ENCODE data around the gene POTEF.
"Not testable (repeated sequence)": the region's sequence is repeated elsewhere in the genome, so short reads cannot be mapped to it uniquely, and the experiment has no call there.

POTEF gene

DNA sequence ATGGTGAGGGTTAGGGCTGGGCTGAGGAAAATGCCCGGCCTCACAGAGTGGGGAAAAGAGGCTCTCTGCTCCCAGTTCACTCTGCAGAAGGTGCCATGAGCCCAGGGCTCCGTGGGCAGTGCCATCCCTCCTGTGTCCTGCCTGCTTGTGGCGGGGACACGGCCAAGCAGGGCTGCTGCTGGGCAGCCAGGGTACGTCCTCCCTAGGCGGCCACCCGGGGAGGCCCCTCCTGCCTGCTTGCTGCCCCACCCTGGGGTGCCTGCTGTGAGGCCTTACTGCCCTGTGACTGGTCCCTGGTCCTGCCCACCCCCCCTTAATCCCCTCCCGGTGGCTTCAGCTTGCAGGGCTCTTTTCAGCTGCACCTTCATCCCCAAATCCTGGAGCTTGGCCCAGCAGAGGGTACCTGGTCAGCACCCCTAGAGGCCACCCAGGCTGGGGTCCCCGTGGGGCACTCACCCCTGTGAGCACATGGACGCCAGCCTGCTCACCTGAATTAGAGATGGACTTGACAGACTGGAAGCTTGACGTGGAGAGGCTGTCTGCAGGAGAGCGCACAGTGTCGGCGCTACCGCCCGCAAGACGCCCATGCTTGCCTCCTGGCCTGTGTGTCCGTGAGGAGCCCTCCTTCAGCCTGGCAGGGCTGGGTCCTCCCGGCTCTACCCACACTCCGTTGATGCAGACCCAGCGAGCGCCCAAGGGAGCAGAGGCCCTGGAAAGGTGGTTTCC is 12.8 kb upstream of the POTEF start:
- POLR2A ChIA-PET; DNase-seq (ENCODE audit: extremely low spot score); CTCF ChIA-PET: not testable (repeated sequence)

DNA sequence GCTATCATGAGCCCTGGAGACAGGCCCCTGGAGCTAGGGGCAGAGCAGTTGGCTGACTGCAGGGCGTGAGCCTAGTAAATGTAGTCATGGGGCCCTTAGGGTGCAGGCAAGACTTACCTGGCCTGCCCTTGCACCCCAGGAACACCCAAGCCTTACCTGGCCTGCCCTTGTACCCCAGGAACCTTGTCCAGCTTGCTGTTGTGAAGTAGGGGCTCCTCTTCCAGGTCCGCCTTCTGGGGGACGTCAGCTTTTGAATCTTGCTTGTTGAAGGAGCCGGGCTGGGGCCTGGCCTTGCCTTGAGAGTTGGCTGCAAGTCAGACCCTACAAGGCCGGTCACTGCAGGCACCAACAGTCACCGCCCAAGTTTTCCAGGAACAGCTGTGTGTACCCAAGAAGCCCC is 12.0 kb upstream of the POTEF start:
- DNase-seq (ENCODE audit: extremely low spot score); CTCF ChIA-PET; POLR2A ChIA-PET: not testable (repeated sequence)

DNA sequence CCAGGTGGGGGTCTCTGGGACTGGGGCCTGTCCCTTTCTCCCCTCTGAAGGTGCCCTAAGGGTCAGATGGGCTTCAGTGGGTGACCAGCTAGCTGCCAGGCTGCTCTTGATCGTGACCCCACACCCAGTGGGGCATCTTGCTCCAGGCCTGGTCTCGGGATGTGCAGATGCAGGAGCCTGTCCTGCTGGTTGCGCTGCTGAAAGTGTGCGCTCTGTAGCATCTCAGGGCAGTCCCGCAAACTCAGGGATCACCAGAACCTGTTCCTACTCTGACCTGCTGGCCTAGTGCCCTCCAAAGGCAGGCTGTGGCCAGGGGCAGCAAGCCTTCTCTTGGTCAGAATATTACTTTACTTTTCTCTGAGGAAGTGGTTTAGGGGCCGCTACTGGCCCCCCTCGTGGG is 11.5 kb upstream of the POTEF start:
- CTCF ChIA-PET, POLR2A ChIA-PET: not testable (repeated sequence)

DNA sequence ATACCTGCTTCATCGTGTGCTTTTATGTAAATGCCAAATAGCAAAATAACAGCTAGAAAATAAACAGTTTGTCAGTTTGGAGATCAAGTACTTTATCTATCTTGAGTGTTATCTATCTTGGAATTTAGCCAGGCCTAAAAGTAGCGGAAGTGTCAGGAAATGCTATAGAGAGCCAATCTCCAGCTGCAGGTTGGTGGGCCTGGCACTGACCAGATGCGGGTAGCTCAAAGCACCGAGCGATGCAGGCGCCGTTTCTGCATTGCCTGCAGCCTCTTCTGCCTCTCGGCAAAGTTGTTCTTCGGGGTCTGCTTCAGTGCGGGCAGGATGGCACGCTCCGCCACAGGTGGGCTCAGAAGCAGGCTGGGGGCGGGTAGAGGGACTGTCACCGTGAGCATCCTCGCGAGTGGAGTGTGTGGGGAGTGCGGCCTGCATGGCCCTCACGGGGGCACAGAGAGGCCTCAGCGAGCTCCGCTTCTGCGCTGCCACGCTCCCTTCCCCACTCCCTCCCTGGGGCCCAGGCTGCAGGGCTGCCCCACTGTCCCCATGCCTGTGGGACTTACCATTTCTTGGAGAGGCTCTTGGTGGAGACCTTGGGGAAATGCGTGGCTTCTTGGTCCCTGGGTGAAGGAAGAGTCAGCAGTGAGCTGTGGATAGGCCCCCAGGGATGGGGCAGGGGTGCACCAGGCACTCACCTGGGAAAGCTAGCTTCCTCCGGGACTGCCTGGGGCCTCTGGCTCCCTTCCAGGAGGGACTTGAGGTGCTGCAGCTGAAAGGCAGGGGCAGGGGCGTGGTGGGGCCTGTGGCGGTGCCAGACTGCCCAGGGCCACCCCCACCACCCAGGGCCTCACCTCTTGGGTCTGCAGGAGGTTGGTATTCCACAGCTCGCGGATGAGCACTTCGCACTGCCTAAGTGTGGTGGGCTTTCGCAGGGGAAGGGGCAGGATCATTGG is 10.6 kb upstream of the POTEF start:
- CTCF ChIA-PET; DNase-seq (ENCODE audit: extremely low spot score); POLR2A ChIA-PET: not testable (repeated sequence)

More for the DNA sequence above, 11.5 kb upstream of the POTEF start:
- DNase-seq (ENCODE audit: extremely low spot score) = not testable (repeated sequence)

DNA sequence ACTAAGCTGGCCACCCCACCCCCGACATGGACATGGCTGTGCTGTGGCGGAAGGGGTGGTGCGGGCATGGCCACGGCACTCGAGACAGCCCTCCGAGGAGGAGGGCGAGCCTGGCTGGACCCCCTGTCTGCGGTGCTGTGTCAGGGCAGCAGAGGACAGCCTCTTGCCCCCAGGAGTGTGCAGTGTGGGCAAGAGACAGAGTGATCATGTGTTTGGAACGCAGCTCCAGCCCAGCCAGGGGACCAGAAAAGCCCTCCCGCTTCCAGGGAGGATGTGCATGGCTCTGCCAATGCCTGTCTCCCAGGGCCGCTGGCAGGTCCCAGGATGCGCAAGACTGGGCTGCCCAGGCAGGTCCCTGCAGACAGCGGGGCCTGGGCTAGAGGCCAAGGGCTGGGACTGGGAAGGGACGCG is 9.8 kb upstream of the POTEF start:
- CTCF ChIA-PET; DNase-seq (ENCODE audit: extremely low spot score); POLR2A ChIA-PET: not testable (repeated sequence)

DNA sequence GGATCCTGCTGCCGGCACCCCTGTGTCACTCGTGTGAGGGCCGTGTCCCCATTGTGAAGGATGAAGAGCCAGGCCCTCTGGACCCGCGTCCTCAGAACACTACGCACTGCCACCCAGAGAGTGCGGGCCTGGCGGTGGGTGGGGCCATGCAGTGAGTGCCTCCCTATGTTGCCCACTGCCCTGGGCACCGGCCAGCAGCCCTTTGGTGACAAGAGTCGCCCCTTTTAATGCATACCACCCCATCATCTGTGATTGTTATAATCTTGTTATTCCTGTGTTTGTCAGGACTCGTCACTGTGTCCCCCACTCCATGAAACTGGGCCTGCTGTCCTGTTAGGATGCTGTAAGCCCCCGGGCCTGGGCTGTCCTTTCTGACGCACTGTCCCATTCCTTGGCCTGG is 9.3 kb upstream of the POTEF start:
- POLR2A ChIA-PET; DNase-seq (ENCODE audit: extremely low spot score); CTCF ChIA-PET: not testable (repeated sequence)

DNA sequence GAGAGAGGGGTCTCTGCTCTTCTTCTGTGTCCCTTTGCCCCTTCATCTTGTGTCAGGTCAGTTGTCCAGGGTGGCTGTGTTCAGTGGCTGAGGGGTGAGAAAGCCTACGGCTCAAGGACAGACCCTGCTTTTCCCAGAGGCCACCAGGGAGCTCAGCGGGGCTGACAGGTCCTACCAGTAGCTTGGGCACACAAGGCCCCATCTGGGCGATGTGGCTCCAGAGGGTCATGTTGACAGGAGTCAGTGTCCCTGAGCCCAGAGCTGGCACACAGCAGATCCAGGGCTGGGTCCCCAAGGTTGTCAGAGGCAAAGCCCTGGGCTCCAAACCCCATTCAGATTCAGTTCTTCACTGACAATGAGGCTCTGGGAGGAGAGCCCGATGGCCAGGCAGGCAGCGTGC is 8.1 kb upstream of the POTEF start:
- POLR2A ChIA-PET; CTCF ChIA-PET; DNase-seq (ENCODE audit: extremely low spot score): not testable (repeated sequence)

DNA sequence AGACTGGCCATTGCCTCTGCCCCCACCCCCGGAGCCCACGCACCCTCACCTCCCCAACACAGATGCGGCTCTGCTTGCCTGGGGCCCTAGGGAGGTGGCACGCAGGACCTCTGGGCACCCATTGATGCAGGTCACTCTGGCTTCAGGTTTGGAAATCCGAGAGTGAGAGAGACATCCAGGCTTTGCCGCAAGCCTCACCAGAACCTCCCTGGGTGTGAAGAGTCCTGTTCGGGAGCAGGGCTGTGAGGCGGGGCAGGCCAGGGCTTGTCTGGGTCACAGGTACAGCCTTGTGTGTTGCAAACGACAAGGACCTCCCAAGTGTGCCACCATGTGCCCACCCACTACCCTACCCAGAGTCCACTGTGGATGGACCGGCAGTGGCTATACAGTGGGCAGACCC is 7.5 kb upstream of the POTEF start:
- DNase-seq (ENCODE audit: extremely low spot score); CTCF ChIA-PET; POLR2A ChIA-PET: not testable (repeated sequence)

DNA sequence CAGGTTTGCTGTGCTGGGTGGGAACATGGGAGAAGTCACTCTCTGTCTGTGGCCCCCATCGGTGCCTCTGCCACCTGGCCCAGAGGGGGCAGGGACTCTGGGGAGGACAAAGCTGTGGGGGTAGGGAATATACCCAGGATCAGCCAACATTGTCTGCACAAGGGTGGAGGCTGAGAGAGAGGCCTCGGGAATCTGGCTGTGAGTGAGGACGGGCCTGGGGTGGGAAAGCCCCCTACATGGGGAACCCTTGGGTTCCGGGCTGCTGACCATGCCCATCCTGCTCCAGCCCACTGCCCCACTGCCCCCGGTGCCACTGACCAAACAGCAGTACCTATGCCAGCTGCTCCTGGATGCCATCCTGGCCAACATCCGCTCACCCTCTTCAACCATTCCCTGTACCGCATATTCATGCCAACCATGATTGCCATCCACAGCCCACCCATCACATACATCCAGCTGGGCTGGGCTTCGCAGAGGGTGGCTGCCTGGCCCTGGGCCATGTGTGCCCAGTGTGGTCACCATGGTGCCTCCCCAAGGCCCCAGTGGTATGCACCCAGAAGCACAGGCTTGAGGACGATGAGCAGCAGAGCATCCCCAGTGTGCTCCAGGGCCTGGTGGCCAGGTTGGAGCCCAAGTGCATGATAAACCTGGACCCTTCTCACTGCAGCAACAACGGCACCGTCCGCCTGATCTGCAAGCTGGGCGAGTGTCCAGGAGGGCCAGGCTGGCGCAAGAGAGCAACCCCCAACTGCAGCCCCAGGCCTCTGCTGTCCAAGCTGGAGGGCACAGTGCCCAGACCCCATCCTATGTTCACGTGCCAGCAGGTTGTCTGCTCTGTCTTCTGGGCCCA is 6.9 kb upstream of the POTEF start:
- TF ChIP-seq, protein P1, sequence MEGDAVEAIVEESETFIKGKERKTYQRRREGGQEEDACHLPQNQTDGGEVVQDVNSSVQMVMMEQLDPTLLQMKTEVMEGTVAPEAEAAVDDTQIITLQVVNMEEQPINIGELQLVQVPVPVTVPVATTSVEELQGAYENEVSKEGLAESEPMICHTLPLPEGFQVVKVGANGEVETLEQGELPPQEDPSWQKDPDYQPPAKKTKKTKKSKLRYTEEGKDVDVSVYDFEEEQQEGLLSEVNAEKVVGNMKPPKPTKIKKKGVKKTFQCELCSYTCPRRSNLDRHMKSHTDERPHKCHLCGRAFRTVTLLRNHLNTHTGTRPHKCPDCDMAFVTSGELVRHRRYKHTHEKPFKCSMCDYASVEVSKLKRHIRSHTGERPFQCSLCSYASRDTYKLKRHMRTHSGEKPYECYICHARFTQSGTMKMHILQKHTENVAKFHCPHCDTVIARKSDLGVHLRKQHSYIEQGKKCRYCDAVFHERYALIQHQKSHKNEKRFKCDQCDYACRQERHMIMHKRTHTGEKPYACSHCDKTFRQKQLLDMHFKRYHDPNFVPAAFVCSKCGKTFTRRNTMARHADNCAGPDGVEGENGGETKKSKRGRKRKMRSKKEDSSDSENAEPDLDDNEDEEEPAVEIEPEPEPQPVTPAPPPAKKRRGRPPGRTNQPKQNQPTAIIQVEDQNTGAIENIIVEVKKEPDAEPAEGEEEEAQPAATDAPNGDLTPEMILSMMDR (IDR thresholded peaks at IDR 0.05; ENCODE audit: control extremely low read depth, extremely low read depth, low read depth, missing control alignments) = no peak
- ChIA-PET POLR2A (interaction anchor here (0.6 kb wide), 1 partner anchor 12 kb away, joined by 3 read pairs; no protein-coding TSS in a partner anchor), CTCF (no interaction called here)
- no peak for DNase-seq (ENCODE audit: extremely low spot score)

DNA sequence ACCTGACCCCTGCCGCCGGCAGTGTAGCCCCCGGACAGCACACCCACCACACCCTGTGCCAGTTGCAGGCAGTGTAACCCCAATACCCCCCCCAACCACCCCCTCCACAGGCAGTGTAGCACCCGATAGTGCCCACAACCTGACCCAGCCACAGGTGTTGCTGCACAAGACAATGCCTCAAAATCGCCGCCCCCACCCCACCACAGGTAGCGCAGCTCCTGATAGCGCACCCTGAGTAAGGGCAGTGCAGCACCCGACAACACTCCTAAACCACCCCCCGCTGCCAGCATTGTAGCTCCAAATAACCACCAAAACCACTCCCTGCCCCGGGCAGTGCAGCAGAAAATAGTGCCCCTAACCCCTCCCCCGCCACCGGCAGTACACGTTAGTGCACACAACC is 558 bp downstream of the POTEF start:
- POLR2A ChIA-PET; DNase-seq (ENCODE audit: extremely low spot score); CTCF ChIA-PET: not testable (repeated sequence)

DNA sequence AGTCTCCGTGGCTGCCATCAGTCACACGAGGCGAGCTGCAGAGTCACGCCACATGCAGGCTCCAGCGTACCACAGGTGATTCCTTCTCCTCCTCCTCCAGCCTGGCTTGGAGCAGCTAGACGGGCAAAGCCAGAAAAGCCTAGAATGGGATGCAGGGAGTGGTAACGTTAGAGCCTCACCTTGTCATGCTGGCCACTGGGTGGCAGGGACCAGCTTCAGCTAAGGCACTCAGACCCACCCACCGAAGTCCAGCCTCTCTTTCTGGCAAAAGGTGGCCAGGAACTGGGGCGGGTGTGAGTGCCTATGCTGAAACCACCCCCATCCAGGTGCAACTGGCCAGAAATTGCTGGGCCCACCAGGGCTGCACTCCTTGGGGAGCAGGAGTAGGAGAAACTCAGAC is 1.3 kb downstream of the POTEF start:
- POLR2A ChIA-PET; DNase-seq (ENCODE audit: extremely low spot score); CTCF ChIA-PET: not testable (repeated sequence)

DNA sequence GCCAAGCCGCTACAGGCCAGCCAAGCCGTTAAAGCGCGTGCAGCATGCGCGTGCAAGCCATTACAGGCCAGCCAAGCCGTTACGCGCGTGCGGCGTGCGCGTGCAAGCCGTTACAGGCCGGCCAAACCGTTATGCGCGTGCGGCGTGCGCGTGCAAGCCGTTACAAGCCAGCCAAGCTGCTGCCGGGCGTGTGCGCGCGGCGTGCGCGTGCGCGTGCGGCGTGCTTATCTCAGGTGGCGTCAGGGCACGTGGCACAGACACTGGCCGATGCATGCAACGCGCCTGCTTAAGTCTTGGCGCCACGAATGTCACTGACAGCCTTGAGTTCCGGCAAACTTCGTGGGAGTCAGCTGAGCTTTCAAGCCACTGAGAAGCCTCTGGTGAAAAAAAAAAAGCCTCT is 8.1 kb downstream of the POTEF start:
- POLR2A ChIA-PET, CTCF ChIA-PET: not testable (repeated sequence)

DNA sequence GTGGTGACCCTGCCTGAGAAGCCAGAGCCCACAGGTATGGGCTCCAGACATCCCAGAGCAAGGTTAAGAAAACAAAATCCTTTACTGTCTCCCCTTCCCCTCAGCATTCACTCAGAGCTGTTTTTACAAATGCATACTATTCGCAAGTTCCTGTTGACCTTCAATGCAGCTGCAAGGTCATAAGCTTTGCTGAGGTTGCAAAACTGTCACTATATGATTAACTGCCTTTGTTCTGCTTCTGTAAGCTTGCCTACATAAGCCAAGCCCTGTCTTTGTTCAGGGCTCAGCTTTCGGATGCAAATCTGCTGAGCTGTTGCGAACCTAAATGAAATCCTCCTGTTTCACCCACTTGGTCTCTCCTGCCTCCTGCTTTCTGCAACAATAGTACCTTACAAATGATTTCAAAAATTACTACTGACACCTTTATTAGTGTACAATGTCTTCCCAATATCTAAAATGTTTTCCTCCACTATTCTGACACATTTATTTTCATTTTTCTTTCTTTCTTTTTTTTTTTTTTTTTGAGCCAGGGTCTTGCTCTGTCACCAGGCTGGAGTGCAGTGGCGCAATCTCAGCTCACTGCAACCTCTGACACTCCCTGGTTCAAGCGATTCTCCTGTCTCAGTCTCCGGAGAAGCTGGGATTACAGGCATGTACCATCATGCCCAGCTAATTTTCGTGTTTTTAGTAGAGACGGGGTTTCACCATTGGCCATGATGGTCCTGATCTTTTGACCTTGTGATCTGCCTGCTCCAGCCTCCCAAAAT is 26.2 kb downstream of the POTEF start:
- DNase-seq (ENCODE audit: extremely low spot score); POLR2A ChIA-PET; CTCF ChIA-PET: not testable (repeated sequence)

More for the DNA sequence above, 8.1 kb downstream of the POTEF start:
- DNase-seq (ENCODE audit: extremely low spot score) = not testable (repeated sequence)

DNA sequence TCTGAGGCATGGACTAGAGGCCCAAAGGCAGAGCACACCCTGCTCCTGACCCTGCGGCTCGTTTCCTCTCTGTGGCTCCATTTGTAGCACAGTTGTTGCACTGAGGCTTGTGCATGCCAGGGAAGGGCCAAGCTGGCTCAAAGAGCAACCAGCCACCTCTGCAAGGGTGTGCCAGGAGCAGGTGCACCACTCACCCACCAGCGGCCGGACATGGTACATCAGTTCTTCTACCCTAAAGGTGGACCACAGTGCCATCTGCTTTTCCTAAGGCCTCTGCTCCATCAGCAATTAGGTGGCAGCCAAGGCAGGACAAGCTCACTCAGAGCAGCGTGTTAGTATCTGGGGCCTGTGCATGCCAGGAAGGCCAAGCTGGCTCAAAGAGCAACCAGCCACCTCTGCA is 66.4 kb downstream of the POTEF start:
- DNase-seq (ENCODE audit: extremely low spot score); CTCF ChIA-PET; POLR2A ChIA-PET: not testable (repeated sequence)

DNA sequence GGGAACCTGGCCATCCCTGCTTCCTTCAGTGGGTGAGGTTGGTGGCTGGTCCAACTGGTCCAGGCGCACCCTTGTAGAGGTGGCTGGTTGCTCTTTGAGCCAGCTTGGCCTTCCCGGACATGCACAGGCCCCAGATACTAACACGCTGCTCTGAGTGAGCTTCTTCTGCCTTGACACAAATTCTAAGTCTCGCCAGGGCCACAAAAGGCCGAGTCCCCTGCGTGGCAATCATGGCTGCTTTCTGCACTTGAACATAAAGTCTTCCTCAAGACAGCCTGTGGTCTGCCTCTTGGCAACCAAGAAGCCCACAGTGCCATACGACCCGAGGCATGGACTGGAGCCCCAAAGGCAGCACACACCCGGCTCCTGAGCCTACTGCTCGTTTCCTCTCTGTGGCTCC is 69.0 kb downstream of the POTEF start:
- DNase-seq (ENCODE audit: extremely low spot score); CTCF ChIA-PET; POLR2A ChIA-PET: not testable (repeated sequence)

DNA sequence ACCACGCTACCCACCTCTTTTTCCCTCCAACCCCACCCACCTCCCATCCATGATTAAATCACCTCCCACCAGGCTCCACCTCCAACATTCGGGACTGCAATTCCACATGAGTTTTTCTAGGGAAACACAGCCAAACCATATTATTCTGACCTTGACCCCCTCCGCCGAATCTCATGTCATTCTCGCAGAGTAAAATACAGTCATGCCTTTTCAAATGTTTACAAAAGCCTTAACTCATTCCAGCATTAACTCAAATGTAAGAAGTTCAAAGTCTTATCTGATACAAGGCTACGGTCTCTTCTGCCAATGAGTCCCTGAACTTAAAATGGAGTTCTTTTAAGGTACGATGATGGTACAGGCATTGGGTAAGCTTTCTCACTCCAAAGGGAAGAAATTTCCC is 72.7 kb downstream of the POTEF start:
- DNase-seq (ENCODE audit: extremely low spot score); CTCF ChIA-PET; POLR2A ChIA-PET: not testable (repeated sequence)

Data from GM10248 (cell line).